A549 (cell line): Measurements from ENCODE around the gene MTHFD2L.

Experiments
- CHD4 ChIP-seq: fragments of 200-600 bp; sonication (generic); IDR thresholded peaks from 2 replicates; pipeline ENCODE4 v1.6.1; 2016; ENCODE audit warnings: antibody characterized with exemption, mild to moderate bottlenecking, borderline replicate concordance
- CTCF ChIP-seq: fragments of >200 bp; sonication (Bioruptor Twin); formaldehyde crosslinking; IDR thresholded peaks from 3 replicates; pipeline ENCODE4 v1.5.1; 2016
- JUN ChIP-seq, 2 experiments: fragments of >200 bp; sonication (Bioruptor Twin); formaldehyde crosslinking; IDR thresholded peaks; 2 replicates in 1 of 2; 3 replicates in 1 of 2; pipeline ENCODE4 v1.6.1; 2016 to 2017
- JUNB ChIP-seq: fragments of >200 bp; sonication (Bioruptor Twin); formaldehyde crosslinking; IDR thresholded peaks from 2 replicates; pipeline ENCODE4 v1.6.1; 2016
- MAFK ChIP-seq: fragments of 450-650 bp; IDR thresholded peaks from 2 replicates; pipeline ENCODE4 v1.6.1; 2014; ENCODE audit not compliant: partially characterized antibody
- MAX ChIP-seq: IDR thresholded peaks from 2 replicates; pipeline ENCODE4 v1.6.1; 2012
- POLR2A ChIP-seq: IDR thresholded peaks from 2 replicates; pipeline ENCODE4 v1.6.1; 2012; ENCODE audit warnings: mild to moderate bottlenecking, low read length
- POLR2AphosphoS2 ChIP-seq: conservative IDR thresholded peaks from 2 replicates; pipeline ENCODE4 v1.6.1; 2012; ENCODE audit warnings: low read length, improper control_type of control experiment, inconsistent platforms
- REST ChIP-seq: fragments of 200-600 bp; sonication (generic); IDR thresholded peaks from 2 replicates; pipeline ENCODE4 v1.6.1; 2016; ENCODE audit warnings: antibody characterized with exemption, mild to moderate bottlenecking, moderate library complexity

GRCh38 chr4:74174941-74175340 lies 17.0 kb downstream of the MTHFD2L start:
- TF ChIP-seq JUN (IDR thresholded peaks at IDR 0.05) (no peak), CTCF (no peak), REST (no peak), MAFK (no peak), POLR2A (no peak), CHD4 (no peak), JUNB (no peak), POLR2AphosphoS2 (no peak), MAX (no peak)
